ENCODE results near the gene NEUROD1.
A peak's percentile ranks its signal among the peaks of the same experiment; 100 is the strongest.
"Not testable (repeated sequence)": the region's sequence is repeated elsewhere in the genome, so short reads cannot be mapped to it uniquely, and the experiment has no call there.

The NEUROD1 gene

GRCh38 chr2:181680055-181680936, at the start of gene NEUROD1:
Gene NEUROD1, minus strand, starts transcription at chr2:181680517. Its CDS starts 1,657 bp downstream, at chr2:181678860.
- DNase-seq = no peak

- DNase-seq = no peak
These were observed 45.2 kb upstream of the NEUROD1 start for GRCh38 chr2:181725476-181725875.

- no peak for DNase-seq
These were observed 44.3 kb upstream of the NEUROD1 start for GRCh38 chr2:181724662-181725061.

DNA sequence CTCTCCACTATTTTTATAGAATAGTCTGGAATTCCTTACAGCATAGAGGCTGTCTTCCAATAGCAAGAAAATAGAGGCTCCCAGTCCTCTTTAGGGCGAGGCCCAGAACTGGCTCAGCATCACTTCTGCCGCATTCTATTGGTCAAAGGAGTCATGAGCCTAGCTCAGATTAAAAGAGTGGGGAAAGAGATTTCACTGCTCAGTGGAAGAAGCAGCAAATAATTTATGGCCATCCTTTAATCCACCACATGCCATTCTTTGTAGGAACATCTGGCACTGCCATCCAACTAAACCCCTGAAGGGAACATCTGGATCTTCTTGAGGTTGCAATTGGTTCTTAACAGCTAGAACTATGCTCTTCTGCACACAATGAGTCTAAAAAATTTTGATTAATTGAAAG, 43.4 kb upstream of the NEUROD1 start:
- DNase-seq = no peak

DNA sequence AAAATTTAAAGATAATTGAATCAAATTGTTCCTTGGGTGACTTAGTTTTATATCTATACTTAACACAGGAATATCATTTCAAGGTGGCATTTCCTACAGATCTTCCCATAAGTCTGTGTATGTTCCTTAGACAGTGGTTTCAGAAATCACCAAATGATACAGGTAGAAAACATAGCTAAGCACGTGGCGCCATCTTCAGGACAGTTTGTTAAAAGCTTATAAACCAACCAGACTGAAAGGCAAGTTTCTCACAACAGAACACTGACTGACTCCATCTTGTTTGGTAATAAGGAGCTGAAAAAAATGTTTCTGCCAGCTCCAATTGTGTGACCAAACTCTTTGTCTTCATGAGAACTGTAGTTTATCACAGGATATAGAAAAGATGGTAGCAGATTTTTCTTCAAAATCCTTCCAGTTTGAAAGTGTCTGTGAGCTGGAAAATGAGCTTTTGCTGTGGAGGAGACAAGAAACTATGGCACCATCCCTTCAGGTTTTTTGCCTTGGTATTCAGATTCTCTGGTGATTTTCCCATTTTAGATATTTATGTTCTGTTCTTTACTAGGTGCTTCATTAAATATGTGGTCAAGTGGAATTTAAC, 34.8 kb upstream of the NEUROD1 start:
- DNase-seq = peak; percentile 95 to 98

DNA sequence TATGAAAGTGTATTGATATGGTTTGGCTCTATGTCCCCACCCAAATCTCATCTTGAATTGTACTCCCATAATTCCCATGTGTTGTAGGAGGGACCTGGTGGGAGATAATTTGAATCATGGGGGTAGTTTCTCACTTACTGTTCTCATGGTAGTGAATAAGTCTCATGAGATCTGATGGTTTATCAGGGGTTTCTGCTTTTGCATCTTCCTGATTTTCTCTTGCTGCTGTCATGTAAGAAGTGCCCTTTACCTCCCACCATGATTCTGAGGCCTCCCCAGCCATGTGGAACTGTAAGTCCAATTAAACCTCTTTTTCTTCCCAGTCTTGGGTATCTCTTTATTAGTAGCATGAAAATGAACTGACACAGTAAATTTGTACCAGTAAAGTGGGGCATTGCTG, 30.7 kb upstream of the NEUROD1 start:
- not testable (repeated sequence) for DNase-seq

GRCh38 chr2:181702519-181702918, 22.2 kb upstream of the NEUROD1 start:
- not testable (repeated sequence) for DNase-seq

GRCh38 chr2:181698223-181698622, 17.9 kb upstream of the NEUROD1 start:
- DNase-seq = no peak

- peak; percentile 87 to 90 for DNase-seq
These were observed 17.3 kb upstream of the NEUROD1 start for GRCh38 chr2:181697571-181697970.

- peak; percentile 42 to 59 for DNase-seq
These were observed 16.8 kb upstream of the NEUROD1 start for GRCh38 chr2:181697126-181697525.

- DNase-seq = no peak
These were observed 14.0 kb upstream of the NEUROD1 start for GRCh38 chr2:181694271-181694670.

DNA sequence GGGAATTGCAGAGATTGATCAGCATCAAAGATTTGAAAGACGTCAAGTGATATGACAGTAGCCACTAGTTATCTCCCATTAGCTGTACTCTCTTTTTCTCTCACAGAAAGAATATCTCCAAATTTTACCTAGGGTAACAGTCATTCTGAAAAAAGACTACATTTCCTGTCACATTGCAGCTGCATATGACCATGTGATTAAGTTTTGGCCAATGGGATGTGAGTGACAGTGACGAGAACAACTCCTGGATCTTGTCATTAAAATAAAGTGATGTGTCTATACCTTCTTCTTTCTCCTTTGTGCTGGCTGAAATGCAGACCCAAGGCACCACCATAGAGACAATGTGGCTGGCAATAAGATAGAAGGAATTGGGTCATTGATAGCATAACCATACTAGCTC, 10.5 kb upstream of the NEUROD1 start:
- no peak for DNase-seq

DNA sequence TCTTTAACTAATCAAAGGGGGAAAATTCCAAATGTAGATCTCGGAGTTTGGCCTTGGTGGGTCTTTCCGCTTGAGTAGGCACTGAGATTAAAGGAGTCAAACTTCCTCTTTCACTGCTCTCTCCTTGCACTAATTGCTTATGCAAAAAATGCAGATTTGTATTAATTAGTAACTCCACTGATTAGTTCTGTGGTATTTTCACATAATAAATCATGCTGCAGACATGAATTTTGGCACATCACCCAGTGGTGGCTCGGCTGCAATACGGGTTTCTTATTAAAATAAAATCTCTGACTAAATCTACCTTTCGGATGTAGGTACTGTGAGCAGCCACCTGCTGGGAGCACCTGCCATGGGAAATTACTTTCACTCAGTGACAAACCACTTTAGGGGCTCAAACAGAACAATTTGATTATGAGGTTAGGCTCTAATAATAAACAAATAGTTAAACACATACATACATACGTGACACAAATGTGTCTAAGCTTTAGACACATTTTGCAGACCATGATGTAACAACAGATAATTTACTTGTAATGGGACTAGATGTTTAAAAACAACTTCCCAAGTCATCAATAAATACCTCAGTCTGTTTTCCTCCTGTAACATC, 6.4 kb upstream of the NEUROD1 start:
- no peak for DNase-seq

GRCh38 chr2:181685150-181685688, 4.9 kb upstream of the NEUROD1 start:
- DNase-seq = no peak

GRCh38 chr2:181684454-181685149, 4.3 kb upstream of the NEUROD1 start:
- no peak for DNase-seq

- DNase-seq = no peak
These were observed 3.5 kb upstream of the NEUROD1 start for GRCh38 chr2:181683518-181684453.

- DNase-seq = no peak
These were observed 2.6 kb upstream of the NEUROD1 start for GRCh38 chr2:181682795-181683517.

- no peak for DNase-seq
These were observed 1.9 kb upstream of the NEUROD1 start for GRCh38 chr2:181682026-181682789.

DNA sequence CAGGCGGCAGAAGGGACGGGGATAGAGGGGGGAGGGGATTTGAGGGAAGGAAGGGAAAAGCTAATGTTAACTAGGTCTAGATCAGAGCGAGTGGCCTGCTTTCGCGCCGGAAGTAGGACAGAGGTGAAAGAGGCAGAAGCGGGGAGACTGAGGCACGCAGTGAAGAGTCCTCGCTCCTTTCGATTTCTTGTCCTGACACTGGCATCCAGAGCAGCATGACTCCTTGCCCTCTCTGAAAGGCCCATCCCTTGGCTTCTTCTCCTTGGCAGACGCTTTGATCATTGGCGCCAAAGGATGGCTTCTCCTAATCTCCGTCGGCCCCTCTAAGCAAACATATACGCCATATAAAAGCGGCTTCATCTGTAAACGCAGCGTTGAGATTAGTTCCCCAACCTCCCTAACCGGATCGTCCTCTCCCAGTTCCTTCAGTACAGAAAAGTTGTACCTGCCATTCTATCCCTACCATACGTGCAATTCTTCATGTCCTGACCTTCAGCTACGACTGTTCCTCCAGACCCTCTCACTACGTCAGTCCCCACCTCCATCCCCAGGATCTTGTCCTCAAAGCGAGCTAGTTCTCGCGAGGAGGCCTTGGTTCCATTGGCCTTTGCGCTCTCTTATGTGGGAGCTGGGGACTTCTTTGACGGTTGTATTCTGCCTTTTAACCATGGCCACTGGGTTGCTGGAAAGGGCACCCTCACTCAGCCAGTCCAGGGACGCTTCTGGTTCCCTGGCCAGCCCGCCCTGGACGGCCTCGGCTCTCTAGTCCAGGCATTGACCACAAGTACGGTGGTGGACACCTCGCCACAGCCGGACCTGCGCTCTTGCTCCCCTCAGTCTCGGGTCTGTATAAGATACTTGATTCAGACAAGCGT, 857 bp upstream of the NEUROD1 start:
- no peak for DNase-seq

All from Kasumi-1 (cell line).